Measurements from ENCODE around the gene ENOX2. TPM values are rescaled to one million over a fixed set of nuclear protein-coding genes. Genes with fewer than 3 reads are reported as not detected.

Gene ENOX2
- total and polyA plus RNA-seq, 8 donors = 2.6 to 12.1 (median 7.3) TPM

- H3K27me3 ChIP-seq = no peaks in the 10 kb centered on the region
- H3K9me3 ChIP-seq = no peaks in the 10 kb centered on the region
- no peaks in the 10 kb centered on the region for H3K4me1 ChIP-seq
- no peak for DNase-seq
- TF ChIP-seq CTCF (IDR thresholded peaks at IDR 0.05) (no peak), POLR2AphosphoS5 (IDR thresholded peaks at IDR 0.05) (no peak), EP300 (IDR thresholded peaks at IDR 0.05) (no peak), POLR2A (IDR thresholded peaks at IDR 0.05) (no peak)
- WGBS, 5 donors = 90 to 97% (median 97%) methylated on average over 3 of the region's 3 CpGs
- H3K27ac ChIP-seq = no peak overlapping the region
- H3K4me3 ChIP-seq = no peak overlapping the region
- peaks cover 0 to 17% (median 4%) of the 10 kb centered on the region in 4 donors for H3K36me3 ChIP-seq
- intact Hi-C loops (cut with DNase I; ENCODE audit: low total_unique reads) = no loop called here
These were observed 266.7 kb downstream of the ENOX2 start for GRCh38 chrX:130636277-130636676.

DNA sequence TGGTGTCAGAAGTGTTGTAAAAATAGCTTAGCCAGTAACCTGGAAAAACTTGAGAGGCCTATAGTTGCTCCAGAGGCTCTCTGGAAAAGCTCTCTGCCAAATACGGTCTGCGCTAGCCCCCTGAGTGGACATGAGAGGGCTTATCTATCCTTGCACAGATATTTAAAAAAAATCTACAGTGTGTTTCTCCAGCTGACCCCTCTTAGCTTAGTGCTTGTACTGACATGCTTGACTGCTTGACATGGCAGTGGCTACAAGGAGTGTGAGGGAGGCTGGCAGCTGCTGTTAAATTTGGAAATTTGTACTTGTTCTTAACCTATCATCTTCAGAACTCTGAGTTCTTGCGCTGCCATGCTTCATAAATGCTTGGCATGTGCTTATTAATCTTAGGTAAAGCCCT is 272.0 kb downstream of the ENOX2 start:
- DNase-seq = no peak
- TF ChIP-seq POLR2A (IDR thresholded peaks at IDR 0.05) (no peak), POLR2AphosphoS5 (IDR thresholded peaks at IDR 0.05) (no peak), CTCF (IDR thresholded peaks at IDR 0.05) (no peak), EP300 (IDR thresholded peaks at IDR 0.05) (no peak)
- H3K4me1 ChIP-seq = no peaks in the 10 kb centered on the region
- no peaks in the 10 kb centered on the region for H3K9me3 ChIP-seq
- H3K4me3 ChIP-seq = no peak overlapping the region
- 86 to 98% (median 92%) methylated on average over 3 of the region's 3 CpGs for WGBS, 5 donors
- no peak overlapping the region for H3K27ac ChIP-seq
- H3K36me3 ChIP-seq = peaks cover 0 to 23% (median 15%) of the 10 kb centered on the region in 4 donors
- no peaks in the 10 kb centered on the region for H3K27me3 ChIP-seq
- intact Hi-C loops (cut with DNase I; ENCODE audit: low total_unique reads) = no loop called here

- 64 to 88% (median 78%) methylated on average over 2 of the region's 2 CpGs for WGBS, 5 donors
- Histone ChIP-seq H3K27ac (no peak overlapping the region), H3K9me3 (no peaks in the 10 kb centered on the region), H3K4me1 (no peaks in the 10 kb centered on the region), H3K27me3 (no peaks in the 10 kb centered on the region), H3K4me3 (no peak overlapping the region), H3K36me3 (peaks cover 0 to 26% (median 19%) of the 10 kb centered on the region in 4 donors)
- intact Hi-C loops (cut with DNase I; ENCODE audit: low total_unique reads) = no loop called here
- no peak for DNase-seq
- TF ChIP-seq POLR2AphosphoS5 (IDR thresholded peaks at IDR 0.05) (no peak), EP300 (IDR thresholded peaks at IDR 0.05) (no peak), CTCF (IDR thresholded peaks at IDR 0.05) (no peak), POLR2A (IDR thresholded peaks at IDR 0.05) (no peak)
These were observed 274.5 kb downstream of the ENOX2 start for GRCh38 chrX:130628516-130628915.

GRCh38 chrX:130626521-130626920 is 276.5 kb downstream of the ENOX2 start:
- Histone ChIP-seq H3K4me3 (no peak overlapping the region), H3K27ac (no peak overlapping the region), H3K9me3 (no peaks in the 10 kb centered on the region), H3K36me3 (peaks cover 0 to 26% (median 17%) of the 10 kb centered on the region in 4 donors), H3K27me3 (no peaks in the 10 kb centered on the region), H3K4me1 (no peaks in the 10 kb centered on the region)
- TF ChIP-seq CTCF (IDR thresholded peaks at IDR 0.05) (no peak), EP300 (IDR thresholded peaks at IDR 0.05) (no peak), POLR2A (IDR thresholded peaks at IDR 0.05) (no peak), POLR2AphosphoS5 (IDR thresholded peaks at IDR 0.05) (no peak)
- no peak for DNase-seq
- intact Hi-C loops (cut with DNase I; ENCODE audit: low total_unique reads) = no loop called here

All from stomach (tissue), 9 donors.